Measurements from ENCODE around the gene ASB16. TPM values are rescaled to one million over a fixed set of nuclear protein-coding genes. Genes with fewer than 3 reads are reported as not detected.
A peak's percentile ranks its signal among the peaks of the same experiment; 100 is the strongest.

The ASB16 gene
- polyA plus RNA-seq, 1 of the 3 experiments (the other 2 are of a cell fraction) = not detected

- H3K9ac ChIP-seq = no peak overlapping the region
- no peak overlapping the region for H3K4me3 ChIP-seq (ENCODE audit: low read depth in 2 of 2, low read length in 1 of 2)
- H2AFZ ChIP-seq (ENCODE audit: low read depth) = no peak overlapping the region
- peaks cover 0 to 4% of the 10 kb centered on the region in 2 experiments for H3K36me3 ChIP-seq (replicated peaks in 1 of 2; ENCODE audit: control insufficient read depth in 1 of 2, insufficient read depth in 2 of 2, low read length in 1 of 2)
- ChIA-PET POLR2A (interaction anchor here (1.2 kb wide), 1 partner anchor 9 kb away, joined by 4 read pairs; no protein-coding TSS in a partner anchor), CTCF (interaction anchor here (1.3 to 1.4 kb wide), 2 partner anchors 22 to 184 kb away, joined by 4 to 6 read pairs; no protein-coding TSS in a partner anchor)
- 41% methylated on average over 2 of the region's 2 CpGs for WGBS (ENCODE audit: low lambda C conversion rate)
- no peaks in the 10 kb centered on the region for H3K9me3 ChIP-seq
- DNase-seq = peak; percentile 21
- peaks cover 56% of the 10 kb centered on the region for H3K79me2 ChIP-seq (ENCODE audit: insufficient read depth)
- H3K4me2 ChIP-seq = no peak overlapping the region
- no peaks in the 10 kb centered on the region for H3F3A ChIP-seq (replicated peaks; ENCODE audit: insufficient read depth)
- no peaks in the 10 kb centered on the region for H3K27me3 ChIP-seq (ENCODE audit: insufficient read depth)
- no peaks in the 10 kb centered on the region for H3K9me2 ChIP-seq
- H3K27ac ChIP-seq (ENCODE audit: low read depth in 2 of 2, low read length in 1 of 2) = peak overlapping the region in 1 of 2 experiments; percentile 25; a peak in 1 of 4 replicates
- H4K20me1 ChIP-seq (ENCODE audit: insufficient read depth) = no peaks in the 10 kb centered on the region
- TF ChIP-seq REST (IDR thresholded peaks at IDR 0.05; ENCODE audit: low read depth, low read length) (no peak), TAF1 (IDR thresholded peaks at IDR 0.05; ENCODE audit: borderline replicate concordance, low read depth, low read length) (no peak), MAX (IDR thresholded peaks at IDR 0.05; ENCODE audit: low read depth) (no peak)
- H3K4me1 ChIP-seq (ENCODE audit: control insufficient read depth in 1 of 2, insufficient read depth in 2 of 2, low read depth in 1 of 2, low read length in 1 of 2) = peaks cover 0 to 4% of the 10 kb centered on the region in 2 experiments; a peak in 1 of 4 replicates
These were observed 23.8 kb upstream of the ASB16 start for GRCh38 chr17:44146375-44147346.

- Histone ChIP-seq H3K4me3 (ENCODE audit: low read depth in 2 of 2, low read length in 1 of 2) (no peak overlapping the region), H3K36me3 (replicated peaks in 1 of 2; ENCODE audit: control insufficient read depth in 1 of 2, insufficient read depth in 2 of 2, low read length in 1 of 2) (peaks cover 0 to 8% of the 10 kb centered on the region in 2 experiments), H3K9ac (no peak overlapping the region), H3K4me2 (no peak overlapping the region), H3K79me2 (ENCODE audit: insufficient read depth) (peaks cover 55% of the 10 kb centered on the region), H3K27ac (ENCODE audit: low read depth in 2 of 2, low read length in 1 of 2) (no peak overlapping the region), H3K9me3 (no peaks in the 10 kb centered on the region), H3F3A (replicated peaks; ENCODE audit: insufficient read depth) (no peaks in the 10 kb centered on the region), H3K4me1 (ENCODE audit: control insufficient read depth in 1 of 2, insufficient read depth in 2 of 2, low read depth in 1 of 2, low read length in 1 of 2) (peaks cover 0 to 2% of the 10 kb centered on the region in 2 experiments; a peak in 1 of 4 replicates), H3K9me2 (no peaks in the 10 kb centered on the region), H3K27me3 (ENCODE audit: insufficient read depth) (no peaks in the 10 kb centered on the region), H4K20me1 (ENCODE audit: insufficient read depth) (no peaks in the 10 kb centered on the region), H2AFZ (ENCODE audit: low read depth) (no peak overlapping the region)
- WGBS (ENCODE audit: low lambda C conversion rate) = 94% methylated on average over 3 of the region's 4 CpGs
- ChIA-PET POLR2A (interaction anchor here (0.9 kb wide), 1 partner anchor 24 kb away, joined by 3 read pairs; the partner anchor contains the start of gene HDAC5), CTCF (no interaction called here)
- DNase-seq = no peak
- TF ChIP-seq CTCF (IDR thresholded peaks at IDR 0.05) (no peak), RFX5 (IDR thresholded peaks at IDR 0.05; ENCODE audit: low read length) (no peak), IRF3 (IDR thresholded peaks at IDR 0.05; ENCODE audit: low read depth, low read length) (no peak), YY1 (IDR thresholded peaks at IDR 0.05; ENCODE audit: low read depth) (no peak), JUND (IDR thresholded peaks at IDR 0.05) (no peak), GABPA (IDR thresholded peaks at IDR 0.05; ENCODE audit: low read depth) (no peak), MAX (IDR thresholded peaks at IDR 0.05; ENCODE audit: low read depth) (no peak), TCF12 (IDR thresholded peaks at IDR 0.05) (no peak), MEF2A (IDR thresholded peaks at IDR 0.05; ENCODE audit: borderline replicate concordance, low read depth) (no peak), NFIC (IDR thresholded peaks at IDR 0.05; ENCODE audit: borderline replicate concordance) (no peak), TAF1 (IDR thresholded peaks at IDR 0.05; ENCODE audit: borderline replicate concordance, low read depth, low read length) (no peak), EZH2phosphoT487 (IDR thresholded peaks at IDR 0.05; ENCODE audit: borderline replicate concordance, low read depth) (no peak), EP300 (IDR thresholded peaks at IDR 0.05; ENCODE audit: borderline replicate concordance in 1 of 2, low read depth in 1 of 2, low read length in 1 of 2) (no peak), ELF1 (IDR thresholded peaks at IDR 0.05) (no peak)
These were observed 22.7 kb upstream of the ASB16 start for GRCh38 chr17:44147812-44148211.

Data from SK-N-SH (cell line).